T follicular helper cell (primary cell): ENCODE results near the gene ZSCAN5B.
A peak's percentile ranks its signal among the peaks of the same experiment; 100 is the strongest.

Source experiments
- DNase-seq: peaks from one replicate; pipeline ENCODE4 v3.0.0-alpha.2; 2020; ENCODE audit warnings: low read depth

Gene ZSCAN5B

GRCh38 chr19:56144831-56145230 is 52.8 kb downstream of the ZSCAN5B start:
- no peak for DNase-seq

- no peak for DNase-seq
Measured at GRCh38 chr19:56144376-56144775, 53.2 kb downstream of the ZSCAN5B start.

GRCh38 chr19:56142897-56143434 is 54.6 kb downstream of the ZSCAN5B start:
- no peak for DNase-seq

DNA sequence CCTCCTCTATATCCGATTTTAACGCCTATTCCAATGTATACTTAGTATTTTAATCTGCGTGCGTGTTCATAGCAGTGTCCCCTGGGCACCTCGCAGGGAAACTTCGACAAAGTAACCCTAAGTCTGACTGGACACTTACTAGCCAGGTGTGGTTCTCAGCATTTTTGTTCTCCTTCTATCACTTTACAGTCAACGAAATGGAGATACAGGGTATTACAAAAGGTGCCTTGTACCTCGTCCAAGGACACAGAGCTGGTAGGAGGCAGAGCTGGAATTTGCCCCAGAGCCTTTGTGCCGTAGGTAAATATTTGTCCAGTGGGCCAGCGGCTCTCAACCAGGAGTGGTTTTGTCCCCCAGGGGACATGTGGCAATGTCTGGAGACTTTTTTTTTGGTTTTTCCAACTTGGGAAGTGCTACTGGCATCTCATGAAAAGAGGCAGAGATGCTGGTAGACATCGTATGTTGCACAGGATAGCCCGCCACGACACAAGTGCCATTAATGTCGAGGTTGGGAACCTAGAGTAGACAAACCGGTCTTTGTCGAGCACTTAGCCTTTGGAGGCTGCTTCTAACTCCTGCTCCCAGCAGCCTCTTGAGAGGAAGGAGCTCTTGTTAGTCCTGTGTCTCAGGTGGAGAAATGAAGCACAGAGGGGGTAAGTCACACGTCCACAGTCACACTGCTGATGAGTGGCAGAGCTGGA is 55.3 kb downstream of the ZSCAN5B start:
- DNase-seq: no peak

GRCh38 chr19:56141417-56141993 is 56.1 kb downstream of the ZSCAN5B start:
- DNase-seq: peak; percentile 24

DNA sequence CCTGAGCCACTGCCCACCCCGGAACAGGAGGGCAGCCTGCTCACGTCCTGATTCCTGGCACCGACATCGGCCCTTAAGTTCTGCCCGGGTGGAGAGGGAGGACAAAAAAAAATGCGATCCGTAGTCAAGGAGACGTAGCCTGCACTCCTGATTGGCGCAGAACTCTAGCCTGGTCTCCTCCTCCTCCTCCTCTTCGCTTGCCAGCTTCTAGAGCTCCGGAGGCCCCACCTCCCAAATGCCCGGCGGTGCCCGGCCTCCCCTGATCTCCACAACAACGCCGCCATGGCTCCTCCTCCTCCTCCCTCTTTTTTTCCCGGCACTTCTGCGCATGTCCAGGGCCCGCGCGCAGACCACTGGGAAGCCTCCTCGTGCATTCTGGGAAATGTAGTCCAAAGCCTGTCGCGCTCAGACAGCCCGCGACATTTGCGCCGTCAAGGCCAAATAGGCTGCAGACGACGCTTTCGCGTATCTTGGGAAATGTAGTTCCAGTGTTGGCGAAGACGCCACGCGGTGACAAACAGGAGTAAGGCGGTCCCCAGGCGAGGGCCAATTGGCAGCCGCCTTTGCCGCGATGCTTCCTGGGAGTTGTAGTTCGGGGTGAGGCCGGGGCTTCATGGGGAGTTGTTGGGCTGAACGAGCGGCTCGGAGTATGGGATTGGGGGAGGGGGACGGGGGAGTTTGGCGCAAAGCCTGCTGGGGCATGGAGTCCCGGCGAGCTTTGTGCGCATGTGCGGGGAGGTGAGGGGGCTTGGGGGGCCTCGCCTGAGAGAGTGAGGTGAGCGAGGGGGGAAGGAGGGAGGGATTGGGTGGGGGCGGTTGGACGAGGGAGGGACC is 56.8 kb downstream of the ZSCAN5B start, which contains the start of gene ZNF444:
ZNF444 (plus strand) TSS at position 705 of the 834 bp plus-strand sequence. CDS start 5,625 bp downstream, outside the sequence.
- DNase-seq: peak; percentile 100

- DNase-seq: no peak
Measured at GRCh38 chr19:56139847-56140582, 57.6 kb downstream of the ZSCAN5B start.
